K562 (cell line): ENCODE measurements around the gene FTSJ3. TPM values are rescaled to one million over a fixed set of nuclear protein-coding genes. Genes with fewer than 3 reads are reported as not detected.
A peak's percentile ranks its signal among the peaks of the same experiment; 100 is the strongest.

ENCODE experiments used
- ARID4B ChIP-seq: sonication (generic); formaldehyde crosslinking; IDR thresholded peaks from 2 replicates; pipeline ENCODE4 v1.8.0; 2022; ENCODE audit warnings: mild to moderate bottlenecking, missing genetic modification reagents
- BACH1 ChIP-seq: fragments of 200-800 bp; sonication (Bioruptor generic); IDR thresholded peaks from 2 replicates; pipeline ENCODE4 v1.6.1; 2016; ENCODE audit warnings: missing genetic modification characterization, missing compliant biosample characterization
- BRD4 ChIP-seq: fragments of 200-600 bp; sonication (generic); IDR thresholded peaks from 2 replicates; pipeline ENCODE4 v1.6.1; 2017; ENCODE audit warnings: inconsistent platforms
- BRF1 ChIP-seq: IDR thresholded peaks from 3 replicates; pipeline ENCODE4 v1.6.1; 2011; ENCODE audit warnings: borderline replicate concordance, mild to moderate bottlenecking; ENCODE audit not compliant: insufficient read length; ENCODE audit errors: extremely low read depth
- CEBPG ChIP-seq, 3 experiments: fragments of 200-800 bp in 1 of 3; sonication (Bioruptor generic) in 1 of 3; sonication (generic) in 1 of 3; formaldehyde crosslinking in 1 of 3; IDR thresholded peaks in 2 of 3; conservative IDR thresholded peaks in 1 of 3; 2 replicates each; pipeline versions ENCODE4 v1.6.1 to v1.8.0; 2016 to 2022; ENCODE audit warnings: missing compliant biosample characterization in 2 of 3, missing genetic modification characterization in 2 of 3, mild to moderate bottlenecking in 1 of 3, missing genetic modification reagents in 1 of 3
- MAX ChIP-seq: sonication (generic); formaldehyde crosslinking; IDR thresholded peaks from 2 replicates; pipeline ENCODE4 v1.9.0; 2022; ENCODE audit warnings: mild to moderate bottlenecking, missing genetic modification reagents
- NBN ChIP-seq: fragments of 450-650 bp; IDR thresholded peaks from 2 replicates; pipeline ENCODE4 v1.6.1; 2016; ENCODE audit warnings: low read depth, mild to moderate bottlenecking
- NR2C2 ChIP-seq, 2 experiments: fragments of 200-800 bp in 1 of 2; sonication (Bioruptor generic) in 1 of 2; sonication (generic) in 1 of 2; formaldehyde crosslinking in 1 of 2; IDR thresholded peaks; 2 replicates each; pipeline versions ENCODE4 v1.6.1 to v1.8.0; 2016 to 2022; ENCODE audit warnings: mild to moderate bottlenecking in 1 of 2, missing compliant biosample characterization in 1 of 2, missing genetic modification characterization in 1 of 2, missing genetic modification reagents in 1 of 2
- PHF8 ChIP-seq: fragments of 200-600 bp; sonication (generic); IDR thresholded peaks from 2 replicates; pipeline ENCODE4 v1.6.1; 2012; ENCODE audit warnings: mixed run types, mild to moderate bottlenecking, inconsistent platforms, low read length, moderate library complexity, borderline replicate concordance
- SAP30 ChIP-seq: fragments of 200-600 bp; sonication (generic); IDR thresholded peaks from 2 replicates; pipeline ENCODE4 v1.6.1; 2012; ENCODE audit warnings: borderline replicate concordance, low read depth, mild to moderate bottlenecking, moderate library complexity, low read length, control low read depth, inconsistent platforms; ENCODE audit not compliant: insufficient read depth, poor library complexity, severe bottlenecking
- TAF7 ChIP-seq: fragments of 450-650 bp; IDR thresholded peaks from 2 replicates; pipeline ENCODE4 v1.6.1; 2016; ENCODE audit warnings: missing genetic modification characterization, missing compliant biosample characterization
- TFAP4 ChIP-seq: sonication (generic); formaldehyde crosslinking; IDR thresholded peaks from 2 replicates; pipeline ENCODE4 v1.8.0; 2022; ENCODE audit warnings: missing genetic modification reagents, mild to moderate bottlenecking, moderate library complexity, borderline replicate concordance
- polyA plus RNA-seq, 8 experiments: library from polyadenylated mRNA; depleted of rRNA in 4 of 8; stranded (reverse) in 5 of 8; unstranded in 3 of 8; fragments of >200 nt; fragmentation: Nextera tagmentation in 2 of 8; fragmentation: Illumina TruSeq in 1 of 8; extraction: Ambion mirVana in 2 of 8; extraction: Trizol in 1 of 8; gene quantifications; 2 replicates each; pipeline versions ENCODE4 v1.2.1 to v1.2.3, GENCODE V29; 2011 to 2014; ENCODE audit warnings: inconsistent platforms in 1 of 8, missing spikeins in 1 of 8
- total RNA-seq, 7 experiments: library from RNA; depleted of rRNA in 6 of 7; stranded (reverse); fragments of >200 nt in 6 of 7; fragmentation: Illumina TruSeq in 2 of 7; extraction: Trizol in 2 of 7; gene quantifications; 2 replicates each; pipeline versions ENCODE4 v1.2.1 to v1.2.3, GENCODE V29; 2011 to 2021; ENCODE audit warnings: low replicate concordance in 1 of 7
- TF ChIP-seq, protein P1 (sequence below): fragments of 250-450 bp; sonication (Bioruptor Pico); IDR thresholded peaks from 2 replicates; pipeline ENCODE4 v1.8.0; 2021; ENCODE audit warnings: mild to moderate bottlenecking, moderate library complexity

Gene FTSJ3
- total and polyA plus RNA-seq, 9 of the 15 experiments (the other 6 are each of a cell fraction or from before 2014, with no cell fraction given) = 18.0 to 65.6 (median 52.4) TPM

- TF ChIP-seq TFAP4 = no peak
- TF ChIP-seq CEBPG (CRISPR knock-in tag; IDR thresholded peaks at IDR 0.05) = 0 out of 2 replicates have a peak, but pooled peaks have one; percentile 4
- TF ChIP-seq CEBPG (tag; conservative IDR thresholded peaks at IDR 0.05 in 1 of 2, IDR thresholded peaks at IDR 0.05 in 1 of 2) = no peak
- TF ChIP-seq ARID4B = peak; percentile 46; the same call in 1 of the 2 replicates
- TF ChIP-seq TAF7 (tag) = peak; percentile 70; the same call in 1 of the 2 replicates
- peak; percentile 77; the same call in 1 of the 2 replicates for TF ChIP-seq PHF8
- TF ChIP-seq, protein P1, sequence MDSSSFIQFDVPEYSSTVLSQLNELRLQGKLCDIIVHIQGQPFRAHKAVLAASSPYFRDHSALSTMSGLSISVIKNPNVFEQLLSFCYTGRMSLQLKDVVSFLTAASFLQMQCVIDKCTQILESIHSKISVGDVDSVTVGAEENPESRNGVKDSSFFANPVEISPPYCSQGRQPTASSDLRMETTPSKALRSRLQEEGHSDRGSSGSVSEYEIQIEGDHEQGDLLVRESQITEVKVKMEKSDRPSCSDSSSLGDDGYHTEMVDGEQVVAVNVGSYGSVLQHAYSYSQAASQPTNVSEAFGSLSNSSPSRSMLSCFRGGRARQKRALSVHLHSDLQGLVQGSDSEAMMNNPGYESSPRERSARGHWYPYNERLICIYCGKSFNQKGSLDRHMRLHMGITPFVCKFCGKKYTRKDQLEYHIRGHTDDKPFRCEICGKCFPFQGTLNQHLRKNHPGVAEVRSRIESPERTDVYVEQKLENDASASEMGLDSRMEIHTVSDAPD = peak; percentile 1; the same call in 1 of the 2 replicates
- no peak for TF ChIP-seq NBN
- TF ChIP-seq MAX (CRISPR knock-in tag) = peak; percentile 8; the same call in 1 of the 2 replicates
- no peak for TF ChIP-seq BRF1
- TF ChIP-seq BACH1 (tag) = no peak
- TF ChIP-seq NR2C2 (CRISPR knock-in tag; IDR thresholded peaks at IDR 0.05) = no peak
- 0 out of 2 replicates have a peak, but pooled peaks have one; percentile 94 for TF ChIP-seq NR2C2 (tag; IDR thresholded peaks at IDR 0.05)
- peak; percentile 92 for TF ChIP-seq SAP30
- TF ChIP-seq BRD4 = 0 out of 2 replicates have a peak, but pooled peaks have one; percentile 28
Measured at GRCh38 chr17:63826468-63827001, 928 bp downstream of the FTSJ3 start (continued).
